ENCODE results near the gene MAP4K2. TPM values are rescaled to one million over a fixed set of nuclear protein-coding genes. Genes with fewer than 3 reads are reported as not detected.

The MAP4K2 gene
- total and polyA plus RNA-seq, 8 donors, result 19.3 to 48.2 (median 45.2) TPM

- H3K4me1 ChIP-seq, result peaks cover 7 to 25% of the 10 kb centered on the region in 2 donors
- no peak for DNase-seq
- no peaks in the 10 kb centered on the region for H3K9me3 ChIP-seq
- no peak for TF ChIP-seq CTCF (IDR thresholded peaks at IDR 0.05)
- peaks cover 0 to 17% of the 10 kb centered on the region in 2 donors for H3K36me3 ChIP-seq
- intact Hi-C loops (cut with DNase I), result loop anchor here (10.0 kb wide), 2 partner anchors 53 to 183 kb away; partner anchors contain the start of gene SNX15 (in 1 of the 2)
- H3K27me3 ChIP-seq, result no peaks in the 10 kb centered on the region
- H3K4me3 ChIP-seq, result no peak overlapping the region
- ATAC-seq, result no peak
- peak overlapping the region in 1 of 2 donors; percentile 53 for H3K27ac ChIP-seq
Observed at GRCh38 chr11:64841592-64842365, 38.8 kb upstream of the MAP4K2 start.

- ATAC-seq, result no peak
- no peaks in the 10 kb centered on the region for H3K27me3 ChIP-seq
- TF ChIP-seq CTCF (IDR thresholded peaks at IDR 0.05), result no peak
- H3K4me1 ChIP-seq, result peaks cover 7 to 18% of the 10 kb centered on the region in 2 donors
- DNase-seq, result no peak
- H3K36me3 ChIP-seq, result peaks cover 0 to 17% of the 10 kb centered on the region in 2 donors
- H3K27ac ChIP-seq, result no peak overlapping the region
- no peaks in the 10 kb centered on the region for H3K9me3 ChIP-seq
- intact Hi-C loops (cut with DNase I), result loop anchor here (10.0 kb wide), 2 partner anchors 55 to 185 kb away; partner anchors contain the start of gene SNX15 (in 1 of the 2)
- no peak overlapping the region for H3K4me3 ChIP-seq
Observed at GRCh38 chr11:64839887-64840782, 37.1 kb upstream of the MAP4K2 start.

GRCh38 chr11:64839335-64839734 is 36.3 kb upstream of the MAP4K2 start:
- no peak for TF ChIP-seq CTCF (IDR thresholded peaks at IDR 0.05)
- Histone ChIP-seq H3K27me3 (no peaks in the 10 kb centered on the region), H3K4me1 (peaks cover 7 to 10% of the 10 kb centered on the region in 2 donors), H3K27ac (no peak overlapping the region), H3K4me3 (no peak overlapping the region), H3K36me3 (peaks cover 0 to 17% of the 10 kb centered on the region in 2 donors), H3K9me3 (no peaks in the 10 kb centered on the region)
- intact Hi-C loops (cut with DNase I), result no loop called here
- ATAC-seq (no peak), DNase-seq (no peak)

GRCh38 chr11:64838600-64839334 is 35.8 kb upstream of the MAP4K2 start:
- no peaks in the 10 kb centered on the region for H3K9me3 ChIP-seq
- no peaks in the 10 kb centered on the region for H3K27me3 ChIP-seq
- H3K4me3 ChIP-seq, result no peak overlapping the region
- no peak for TF ChIP-seq CTCF (IDR thresholded peaks at IDR 0.05)
- H3K27ac ChIP-seq, result no peak overlapping the region
- intact Hi-C loops (cut with DNase I), result no loop called here
- H3K4me1 ChIP-seq, result peaks cover 4 to 7% of the 10 kb centered on the region in 2 donors
- no peak for DNase-seq
- ATAC-seq, result no peak
- peaks cover 0 to 23% of the 10 kb centered on the region in 2 donors for H3K36me3 ChIP-seq

Measured in left lung (tissue), 10 donors.